Stomach (tissue), 4 donors: ENCODE results near the gene PARG.
"Not testable (repeated sequence)": the region's sequence is repeated elsewhere in the genome, so short reads cannot be mapped to it uniquely, and the experiment has no call there.

Source experiments
- CTCF ChIP-seq, 7 experiments: fragments of 450-650 bp in 4 of 7; fragments of 200-600 bp in 3 of 7; sonication (generic) in 3 of 7; IDR thresholded peaks; one replicate each; pipeline ENCODE4 v1.5.1; 2016 to 2019; ENCODE audit warnings: antibody characterized with exemption in 7 of 7, control low read depth in 2 of 7, mild to moderate bottlenecking in 1 of 7
- POLR2A ChIP-seq, 4 donors: fragments of 450-650 bp; IDR thresholded peaks; one replicate each; pipeline ENCODE4 v1.6.1; 2016; ENCODE audit warnings: antibody characterized with exemption in 4 of 4, control low read depth in 2 of 4, mild to moderate bottlenecking in 1 of 4, moderate library complexity in 1 of 4
- POLR2AphosphoS5 ChIP-seq, 3 donors: sonication (generic); formaldehyde crosslinking; IDR thresholded peaks; one replicate each; pipeline ENCODE4 v1.6.1; 2016; ENCODE audit warnings: antibody characterized with exemption in 3 of 3

DNA sequence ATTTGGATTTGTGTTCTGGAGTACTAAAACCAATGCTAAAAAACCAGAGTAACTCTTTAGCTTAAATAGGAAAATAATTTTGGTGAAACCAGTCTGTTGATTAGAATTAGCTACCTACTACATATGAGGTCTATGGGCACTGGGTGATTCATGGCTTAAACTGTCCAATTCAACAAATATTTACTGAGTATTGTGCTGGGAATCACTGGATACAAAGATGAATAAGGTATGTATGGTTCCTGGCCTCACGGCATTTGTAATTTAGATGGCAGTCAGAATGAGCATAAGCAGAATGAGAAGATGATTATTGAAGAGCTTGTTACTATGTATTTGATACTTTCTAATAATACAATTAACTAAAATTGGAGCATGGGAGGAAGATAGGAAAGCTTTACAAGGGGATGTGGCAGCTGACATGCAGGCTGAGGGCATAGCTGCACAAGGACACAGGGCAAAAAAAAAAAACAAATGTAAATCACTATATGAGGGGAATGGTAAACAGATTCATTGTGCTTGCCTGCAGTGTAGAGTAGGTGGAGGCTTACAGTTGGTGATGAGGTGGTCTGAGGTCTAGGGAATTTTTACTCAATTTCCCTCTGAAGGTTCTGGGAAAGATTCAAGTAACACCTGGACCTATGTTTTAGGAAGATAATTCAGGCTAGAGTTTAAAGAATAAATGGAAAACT lies 83.0 kb downstream of the PARG start:
- TF ChIP-seq CTCF, POLR2A, POLR2AphosphoS5 (IDR thresholded peaks at IDR 0.05): not testable (repeated sequence)
